Measurements from ENCODE around the gene PBLD.
"Not testable (repeated sequence)": the region's sequence is repeated elsewhere in the genome, so short reads cannot be mapped to it uniquely, and the experiment has no call there.

The PBLD gene

DNA sequence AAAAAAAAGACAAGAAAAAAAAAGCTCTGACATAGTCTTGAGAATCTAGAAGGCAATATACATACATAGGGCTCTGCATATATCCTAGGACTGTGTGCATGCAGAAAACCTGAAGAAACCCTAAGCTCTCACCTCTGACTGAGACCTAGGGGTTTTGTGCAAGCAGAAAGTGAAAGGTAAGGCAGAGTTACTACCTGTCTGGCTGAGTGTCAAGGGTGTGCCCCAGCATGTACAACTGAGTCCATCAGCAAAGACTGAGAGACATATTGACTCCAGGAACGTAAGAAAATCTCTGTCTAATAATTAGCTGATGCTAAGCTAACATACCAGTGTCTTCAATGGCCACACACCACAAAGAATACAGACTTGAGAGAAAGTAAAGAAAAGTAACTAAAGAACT, 17.1 kb downstream of the PBLD start:
- Mint-ChIP-seq H3K9me3 (peaks cover 20% of the 10 kb centered on the region), H3K27ac (no peak overlapping the region), H3K4me1 (ENCODE audit: low read depth) (peaks cover 11% of the 10 kb centered on the region), H3K27me3 (ENCODE audit: low read depth) (peaks cover 2% of the 10 kb centered on the region), H3K4me3 (no peak overlapping the region), H3K36me3 (ENCODE audit: low read depth) (peaks cover 15% of the 10 kb centered on the region)
- DNase-seq (ENCODE audit: low spot score): no peak

DNA sequence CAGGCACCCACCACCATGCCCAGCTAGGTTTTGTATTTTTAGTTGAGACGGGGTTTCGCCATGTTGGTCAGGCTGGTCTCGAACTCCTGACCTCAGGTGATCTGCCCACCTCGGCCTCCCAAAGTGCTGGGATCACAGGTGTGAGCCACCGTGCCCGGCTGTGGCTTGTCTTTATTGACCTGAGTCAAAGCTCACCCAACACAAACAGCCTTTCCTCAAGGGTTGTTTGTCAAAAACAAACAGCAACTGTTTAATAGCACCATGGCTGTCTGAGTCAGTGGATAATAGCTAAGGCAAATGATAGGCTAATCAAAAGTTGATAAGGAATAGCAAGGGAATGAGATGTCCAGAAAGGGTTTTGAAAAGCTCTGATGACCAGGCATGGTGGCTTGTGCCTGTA, 17.8 kb downstream of the PBLD start:
- DNase-seq (ENCODE audit: low spot score); H3K27ac Mint-ChIP-seq; H3K27me3 Mint-ChIP-seq (ENCODE audit: low read depth); H3K4me3 Mint-ChIP-seq: not testable (repeated sequence)
- Mint-ChIP-seq H3K4me1 (ENCODE audit: low read depth) (peaks cover 11% of the 10 kb centered on the region), H3K9me3 (peaks cover 17% of the 10 kb centered on the region), H3K36me3 (ENCODE audit: low read depth) (peaks cover 15% of the 10 kb centered on the region)

DNA sequence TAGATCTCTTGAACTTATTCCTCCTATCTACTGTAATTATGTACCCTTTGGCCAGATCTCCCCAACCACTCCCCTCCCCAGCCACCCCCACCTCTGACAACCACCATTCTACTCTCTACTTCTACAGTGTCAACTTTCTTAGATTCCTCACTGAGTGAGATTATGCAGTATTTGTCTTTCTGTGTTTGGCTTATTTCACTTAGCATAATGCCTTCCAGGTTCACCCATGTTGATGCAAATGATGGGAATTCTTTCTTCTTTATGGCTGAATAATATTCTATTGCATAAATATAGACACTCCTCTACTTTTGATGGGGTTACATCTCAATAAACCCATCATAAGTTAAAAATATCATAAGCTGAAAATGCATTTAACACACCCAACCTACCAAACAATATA, 22.2 kb downstream of the PBLD start:
- Mint-ChIP-seq H3K4me3 (no peak overlapping the region), H3K27me3 (ENCODE audit: low read depth) (peaks cover 2% of the 10 kb centered on the region), H3K9me3 (peaks cover under 1% of the 10 kb centered on the region), H3K27ac (no peak overlapping the region), H3K36me3 (ENCODE audit: low read depth) (peaks cover 3% of the 10 kb centered on the region), H3K4me1 (ENCODE audit: low read depth) (peaks cover 5% of the 10 kb centered on the region)
- no peak for DNase-seq (ENCODE audit: low spot score)

DNA sequence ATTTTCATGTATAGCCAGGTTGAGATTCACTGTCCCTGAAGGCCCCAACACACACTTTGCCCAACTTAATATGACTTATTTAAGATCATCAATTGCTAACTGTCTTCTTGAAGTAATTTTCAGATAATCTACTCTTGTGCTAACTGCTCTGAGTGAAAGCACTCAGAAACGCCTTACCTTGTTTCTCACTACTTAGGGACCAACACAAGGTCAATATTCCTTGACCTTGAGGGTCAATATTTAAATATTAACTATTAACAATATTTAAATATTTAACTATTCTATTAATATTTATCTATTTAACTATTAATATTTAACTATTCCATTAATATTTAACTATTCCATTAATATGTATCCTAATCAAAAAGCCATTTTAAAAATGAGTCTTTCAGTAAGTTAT, 26.9 kb downstream of the PBLD start:
- no peak for DNase-seq (ENCODE audit: low spot score)
- H3K4me1 Mint-ChIP-seq (ENCODE audit: low read depth): no peaks in the 10 kb centered on the region
- H3K4me3 Mint-ChIP-seq: no peak overlapping the region
- no peaks in the 10 kb centered on the region for H3K36me3 Mint-ChIP-seq (ENCODE audit: low read depth)
- H3K27ac Mint-ChIP-seq: no peak overlapping the region
- H3K9me3 Mint-ChIP-seq: no peaks in the 10 kb centered on the region
- H3K27me3 Mint-ChIP-seq (ENCODE audit: low read depth): no peaks in the 10 kb centered on the region

DNA sequence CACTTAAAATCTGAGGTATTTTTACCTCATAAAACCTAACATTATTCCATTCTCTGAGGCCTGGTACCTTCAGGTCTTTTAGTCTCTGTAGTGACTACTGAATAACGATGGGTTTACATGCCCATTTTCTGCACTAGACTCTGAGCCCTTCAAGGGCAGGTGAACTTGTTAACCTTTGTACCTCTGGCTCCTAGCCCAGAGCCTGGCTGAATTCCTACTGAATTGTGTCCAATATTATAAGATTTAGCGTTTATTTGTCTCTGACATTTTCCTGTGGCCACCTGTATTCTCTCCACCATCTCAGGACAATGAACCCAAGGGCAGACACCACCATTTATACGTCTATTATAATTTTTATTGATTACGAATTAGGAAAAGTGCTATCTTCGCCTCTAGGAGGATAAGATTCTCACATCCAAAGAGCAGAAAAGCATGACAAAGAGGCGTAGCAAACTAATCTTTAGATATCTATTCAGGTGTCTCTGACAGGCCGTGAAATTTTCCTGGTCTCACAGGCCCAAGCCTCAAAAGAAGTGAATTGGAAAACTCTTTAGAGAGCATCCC, 28.8 kb downstream of the PBLD start:
- H3K9me3 Mint-ChIP-seq: no peaks in the 10 kb centered on the region
- H3K36me3 Mint-ChIP-seq (ENCODE audit: low read depth): no peaks in the 10 kb centered on the region
- H3K4me3 Mint-ChIP-seq: no peak overlapping the region
- no peaks in the 10 kb centered on the region for H3K27me3 Mint-ChIP-seq (ENCODE audit: low read depth)
- H3K27ac Mint-ChIP-seq: no peak overlapping the region
- DNase-seq (ENCODE audit: low spot score): no peak
- H3K4me1 Mint-ChIP-seq (ENCODE audit: low read depth): no peaks in the 10 kb centered on the region

DNA sequence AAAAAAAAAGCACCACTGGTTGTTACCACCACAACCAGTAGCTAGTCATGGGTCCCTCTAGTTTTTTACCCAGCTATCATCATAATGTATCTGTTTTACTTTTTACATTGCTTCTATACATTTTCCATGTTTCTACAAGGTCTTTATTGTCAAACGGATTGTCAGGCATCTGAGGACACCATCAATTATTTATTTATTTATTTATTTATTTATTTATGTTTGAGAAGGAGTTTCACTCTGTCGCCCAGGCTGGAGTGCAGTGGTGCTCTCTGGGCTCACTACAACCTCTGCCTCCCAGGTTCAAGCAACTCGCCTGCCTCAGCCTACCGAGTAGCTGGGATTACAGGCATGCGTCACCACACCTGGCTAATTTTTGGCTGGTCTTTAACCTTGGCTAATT, 29.9 kb downstream of the PBLD start:
- H3K27me3 Mint-ChIP-seq (ENCODE audit: low read depth): no peaks in the 10 kb centered on the region
- no peak overlapping the region for H3K27ac Mint-ChIP-seq
- DNase-seq (ENCODE audit: low spot score): no peak
- no peaks in the 10 kb centered on the region for H3K4me1 Mint-ChIP-seq (ENCODE audit: low read depth)
- H3K9me3 Mint-ChIP-seq: no peaks in the 10 kb centered on the region
- H3K36me3 Mint-ChIP-seq (ENCODE audit: low read depth): no peaks in the 10 kb centered on the region
- no peak overlapping the region for H3K4me3 Mint-ChIP-seq

DNA sequence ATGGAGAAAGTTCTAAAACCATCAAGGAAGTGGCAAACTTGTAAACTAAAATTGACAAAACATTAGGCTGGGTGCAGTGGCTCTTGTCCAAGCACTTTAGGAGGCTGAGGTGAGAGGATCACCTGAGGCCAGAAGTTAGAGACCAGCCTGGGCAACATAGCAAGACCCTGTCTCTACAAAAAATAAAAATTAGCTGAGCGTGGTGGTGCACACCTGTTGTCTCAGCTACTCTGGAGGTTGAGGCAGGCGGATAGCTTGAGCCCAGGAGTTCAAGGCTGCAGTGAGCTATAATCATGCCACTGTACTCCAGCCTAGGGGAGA, 30.3 kb downstream of the PBLD start:
- H3K36me3 Mint-ChIP-seq (ENCODE audit: low read depth): no peaks in the 10 kb centered on the region
- no peaks in the 10 kb centered on the region for H3K9me3 Mint-ChIP-seq

DNA sequence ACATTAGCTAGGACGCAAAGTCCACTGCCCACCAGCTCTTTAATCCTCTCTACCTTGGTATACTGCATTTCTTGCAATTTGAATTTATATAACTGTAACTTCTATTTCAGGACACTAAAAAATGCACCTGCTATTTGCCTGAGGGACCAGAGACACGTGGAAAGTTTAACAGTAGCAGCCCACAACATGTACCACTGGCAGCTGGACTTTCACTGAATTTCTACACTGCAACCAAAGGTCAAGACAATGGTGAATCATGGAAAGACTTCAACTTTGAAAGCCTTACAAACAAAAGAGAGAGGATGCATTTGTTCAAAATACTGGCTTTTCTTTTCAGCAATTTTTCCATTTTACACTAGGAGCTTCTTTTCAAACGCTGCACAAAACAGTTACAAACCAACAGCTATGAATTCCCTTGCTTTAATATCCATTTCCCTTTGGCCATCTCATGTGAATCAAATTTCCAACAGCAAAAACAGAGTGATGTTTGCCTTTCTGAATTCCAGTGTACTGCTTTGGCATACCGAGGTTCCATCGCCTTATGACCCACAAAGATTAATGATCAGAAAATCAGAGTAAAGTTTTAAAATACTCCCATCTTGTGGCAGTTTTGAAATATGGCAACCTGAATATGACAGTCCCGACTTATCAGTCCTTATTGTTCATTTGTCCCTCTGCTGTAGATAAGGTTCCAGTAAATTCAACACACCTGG, 30.8 kb downstream of the PBLD start:
- Mint-ChIP-seq H3K9me3 (no peaks in the 10 kb centered on the region), H3K27ac (no peak overlapping the region), H3K27me3 (ENCODE audit: low read depth) (no peaks in the 10 kb centered on the region), H3K4me3 (no peak overlapping the region), H3K36me3 (ENCODE audit: low read depth) (no peaks in the 10 kb centered on the region), H3K4me1 (ENCODE audit: low read depth) (no peaks in the 10 kb centered on the region)
- no peak for DNase-seq (ENCODE audit: low spot score)

More for the DNA sequence above, 30.3 kb downstream of the PBLD start:
- Mint-ChIP-seq H3K4me3 (no peak overlapping the region), H3K4me1 (ENCODE audit: low read depth) (no peaks in the 10 kb centered on the region), H3K27me3 (ENCODE audit: low read depth) (no peaks in the 10 kb centered on the region), H3K27ac (no peak overlapping the region)
- DNase-seq (ENCODE audit: low spot score): no peak

DNA sequence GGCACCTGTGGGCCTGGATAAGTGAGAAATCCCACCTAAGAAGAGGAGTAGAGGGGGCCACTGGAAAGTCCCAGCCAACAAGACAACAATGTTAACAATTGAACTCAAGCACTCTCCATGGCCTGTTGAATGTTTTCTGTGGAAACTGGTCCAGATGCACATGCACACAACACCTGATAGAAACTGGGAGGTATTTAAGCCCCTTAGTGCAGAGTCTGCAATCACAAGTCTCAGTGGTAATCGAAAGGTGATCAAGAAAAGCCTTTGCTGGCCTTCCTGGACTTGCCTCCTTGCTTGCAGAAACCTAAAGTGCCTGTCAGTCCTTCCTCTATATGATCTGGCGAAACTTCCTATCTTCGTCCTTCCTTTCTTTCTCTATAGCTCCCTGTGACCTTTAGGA, 31.4 kb downstream of the PBLD start:
- Mint-ChIP-seq H3K9me3 (no peaks in the 10 kb centered on the region), H3K4me3 (no peak overlapping the region), H3K36me3 (ENCODE audit: low read depth) (no peaks in the 10 kb centered on the region), H3K27me3 (ENCODE audit: low read depth) (no peaks in the 10 kb centered on the region), H3K27ac (no peak overlapping the region), H3K4me1 (ENCODE audit: low read depth) (no peaks in the 10 kb centered on the region)
- DNase-seq (ENCODE audit: low spot score): no peak

DNA sequence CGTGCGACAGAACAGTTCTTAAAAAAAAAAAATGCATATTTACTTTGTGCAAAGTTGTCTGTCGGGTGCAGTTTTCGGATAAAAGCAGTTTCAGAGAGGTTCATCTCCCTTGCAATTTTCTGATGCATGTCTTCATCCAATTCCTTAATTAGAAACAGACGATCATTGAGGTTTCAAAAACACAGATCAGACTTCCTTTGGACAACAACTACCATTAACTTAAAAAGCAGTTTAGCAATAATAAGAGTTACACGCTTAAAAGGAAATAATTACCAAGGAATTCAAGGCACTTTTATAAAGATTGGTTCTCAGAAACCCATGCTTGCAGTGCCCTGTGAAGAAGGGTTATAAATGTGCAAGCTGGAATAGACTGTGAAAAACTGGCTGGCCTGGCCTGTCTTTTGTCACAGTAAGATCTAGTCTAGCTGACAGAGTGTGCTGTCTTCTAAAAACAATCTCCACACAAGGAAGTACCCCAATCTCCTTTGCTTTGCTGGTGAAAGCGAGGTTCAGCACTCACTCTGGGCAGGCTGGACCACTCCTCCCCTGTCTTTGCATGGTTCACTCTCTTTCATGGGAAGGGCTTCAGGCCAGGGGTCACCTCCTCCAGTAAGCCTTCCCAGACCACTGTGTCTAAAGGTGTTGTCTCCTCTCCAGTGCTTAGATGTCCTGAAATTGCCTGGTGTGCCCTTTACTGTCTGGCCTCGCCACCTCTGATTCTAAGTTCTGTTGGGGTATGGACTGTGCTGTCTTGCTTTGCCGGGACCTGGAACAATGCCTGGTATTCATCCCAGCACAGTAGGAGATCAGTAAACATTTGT, 35.7 kb downstream of the PBLD start:
- Mint-ChIP-seq H3K9me3 (no peaks in the 10 kb centered on the region), H3K27me3 (ENCODE audit: low read depth) (no peaks in the 10 kb centered on the region), H3K4me1 (ENCODE audit: low read depth) (no peaks in the 10 kb centered on the region), H3K27ac (no peak overlapping the region), H3K4me3 (no peak overlapping the region), H3K36me3 (ENCODE audit: low read depth) (no peaks in the 10 kb centered on the region)
- no peak for DNase-seq (ENCODE audit: low spot score)

DNA sequence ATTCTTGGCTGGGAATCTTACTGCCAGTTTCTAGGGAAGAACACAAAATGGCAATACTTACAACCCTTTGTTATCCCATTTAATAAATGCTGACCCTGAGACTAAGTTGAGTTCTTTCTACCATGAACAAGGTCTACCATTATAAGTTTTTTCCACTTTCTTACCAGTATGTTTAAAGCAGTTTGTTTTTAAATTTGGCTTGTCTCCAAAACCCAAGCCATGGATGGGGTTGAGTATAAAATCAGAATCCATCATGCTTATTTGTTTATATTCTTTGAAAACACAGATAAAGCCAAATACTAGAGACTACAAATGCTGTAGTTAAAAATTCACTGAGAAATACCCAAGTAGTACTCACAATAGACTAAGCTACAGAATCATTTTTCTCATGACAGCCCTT, 42.0 kb downstream of the PBLD start:
- Mint-ChIP-seq H3K27ac (no peak overlapping the region), H3K4me1 (ENCODE audit: low read depth) (no peaks in the 10 kb centered on the region), H3K27me3 (ENCODE audit: low read depth) (no peaks in the 10 kb centered on the region)

DNA sequence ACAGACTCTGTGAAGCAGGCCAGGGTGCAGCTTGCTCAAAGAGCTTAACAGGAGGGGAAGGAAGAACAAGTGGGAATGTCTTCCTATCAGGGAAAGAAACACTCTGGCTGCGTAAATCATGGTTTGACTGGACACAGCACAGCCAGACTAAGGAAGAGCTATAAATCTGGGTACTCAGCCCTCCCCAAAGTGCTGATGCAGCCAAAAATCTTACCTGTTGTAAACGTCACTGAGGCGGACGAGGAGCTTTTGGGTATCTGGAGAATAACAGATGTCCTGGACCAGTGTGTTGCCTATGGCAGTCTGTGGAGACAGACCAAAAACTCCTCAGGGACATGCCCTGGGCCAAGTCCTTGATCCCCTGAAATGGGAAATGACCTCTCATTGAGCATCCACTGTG, 44.0 kb downstream of the PBLD start:
- no peaks in the 10 kb centered on the region for H3K4me1 Mint-ChIP-seq (ENCODE audit: low read depth)
- DNase-seq (ENCODE audit: low spot score): no peak
- no peak overlapping the region for H3K27ac Mint-ChIP-seq
- no peaks in the 10 kb centered on the region for H3K36me3 Mint-ChIP-seq (ENCODE audit: low read depth)
- H3K27me3 Mint-ChIP-seq (ENCODE audit: low read depth): no peaks in the 10 kb centered on the region
- no peak overlapping the region for H3K4me3 Mint-ChIP-seq
- H3K9me3 Mint-ChIP-seq: no peaks in the 10 kb centered on the region

More for the DNA sequence above, 42.0 kb downstream of the PBLD start:
- no peaks in the 10 kb centered on the region for H3K9me3 Mint-ChIP-seq
- DNase-seq (ENCODE audit: low spot score): no peak
- H3K4me3 Mint-ChIP-seq: no peak overlapping the region
- H3K36me3 Mint-ChIP-seq (ENCODE audit: low read depth): no peaks in the 10 kb centered on the region

DNA sequence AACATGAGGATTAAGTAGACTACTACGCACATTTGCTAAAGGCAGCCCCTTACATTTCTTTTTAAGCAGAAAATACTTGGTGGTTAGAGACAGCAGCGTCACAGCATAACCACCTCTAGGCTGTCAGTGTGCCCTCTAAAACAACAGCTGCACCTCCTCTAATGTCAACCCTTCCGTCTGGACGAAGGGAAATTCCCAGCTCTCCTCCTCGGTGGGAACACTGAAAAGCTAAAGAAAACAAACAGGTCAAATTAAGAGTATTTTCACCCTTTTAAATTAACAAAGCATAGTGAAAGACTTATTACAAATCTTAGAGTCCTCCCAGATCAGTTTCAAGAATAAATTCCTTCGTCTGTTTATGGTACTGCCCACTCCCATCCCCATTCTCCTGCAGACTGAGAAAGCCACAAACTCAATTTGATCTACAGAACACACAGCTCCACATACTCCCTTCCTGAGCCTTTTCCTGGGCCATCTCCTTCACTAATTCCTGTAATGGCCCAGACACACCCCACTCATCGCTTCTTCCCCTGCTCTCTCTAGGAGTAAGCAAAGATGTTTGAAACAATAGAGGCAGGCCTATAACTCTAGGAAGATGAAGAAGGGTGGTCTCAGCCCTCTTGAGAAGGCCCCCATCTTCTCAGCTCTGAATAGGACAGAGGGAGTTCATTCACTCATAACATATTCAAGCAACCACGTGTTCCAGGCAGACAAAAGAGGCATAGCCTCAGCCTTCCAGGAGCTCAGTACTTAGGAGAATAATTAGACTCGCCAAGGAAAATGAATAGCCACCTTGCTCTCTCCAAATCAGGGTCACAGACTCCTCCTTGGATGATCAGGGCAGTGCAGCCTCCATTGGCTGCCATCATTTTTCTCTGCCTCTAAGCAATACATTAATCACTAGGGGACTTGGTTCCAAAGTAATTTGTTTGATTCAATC, 48.4 kb downstream of the PBLD start:
- Mint-ChIP-seq H3K36me3 (ENCODE audit: low read depth) (no peaks in the 10 kb centered on the region), H3K27me3 (ENCODE audit: low read depth) (no peaks in the 10 kb centered on the region), H3K9me3 (no peaks in the 10 kb centered on the region), H3K27ac (no peak overlapping the region), H3K4me3 (no peak overlapping the region), H3K4me1 (ENCODE audit: low read depth) (no peaks in the 10 kb centered on the region)
- DNase-seq (ENCODE audit: low spot score): no peak

DNA sequence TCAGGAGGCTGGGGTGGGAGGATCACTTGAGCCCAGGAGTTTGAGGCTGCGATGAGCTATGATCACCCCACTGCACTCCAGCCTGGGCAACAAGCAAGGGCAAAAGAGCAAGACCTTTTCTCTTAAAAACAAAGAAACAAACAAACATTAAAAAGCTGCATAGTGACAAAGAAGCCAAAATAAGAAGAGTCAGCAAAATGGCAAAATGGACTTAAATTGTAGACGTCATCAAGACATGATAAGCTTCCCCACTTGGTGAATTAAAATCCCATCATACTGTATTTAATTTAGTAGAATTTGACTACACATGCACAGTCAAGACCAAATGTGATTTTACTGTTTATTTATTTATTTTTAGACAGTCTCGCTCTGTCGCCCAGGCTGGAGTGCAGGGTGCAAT, 52.0 kb downstream of the PBLD start:
- no peak for DNase-seq (ENCODE audit: low spot score)
- Mint-ChIP-seq H3K27ac (no peak overlapping the region), H3K36me3 (ENCODE audit: low read depth) (peaks cover 2% of the 10 kb centered on the region), H3K4me3 (no peak overlapping the region), H3K4me1 (ENCODE audit: low read depth) (no peaks in the 10 kb centered on the region), H3K9me3 (peaks cover 20% of the 10 kb centered on the region), H3K27me3 (ENCODE audit: low read depth) (no peaks in the 10 kb centered on the region)

Measured in T-helper 2 cell treated with Interferon-gamma antibody and Interleukin-4, amounts not matched to agents 5 μg/mL and 100 μg/mL, for 36 hours (primary cell).